HCT116 (cell line): Measurements from ENCODE around the gene MAPRE2. TPM values are rescaled to one million over a fixed set of nuclear protein-coding genes. Genes with fewer than 3 reads are reported as not detected.

Experiments
- ATAC-seq: fragments of 200-7000 bp; cut with Tn5 transposase; 2 replicates; pipeline ENCODE4 v1.9.1; 2020; ENCODE audit warnings: mild to moderate bottlenecking, moderate library complexity
- BruUV-seq: library from RNA; stranded (reverse); fragments of 400-500 nt; replicated peaks from 2 replicates; lab custom pipeline; 2021; lab: Mats Ljungman, UMichigan
- CTCF ChIA-PET: fragments of 300-600 bp; sonication (Branson Sonifier 250); formaldehyde crosslinking; loops from one replicate; lab custom pipeline; 2021; ENCODE audit warnings: antibody characterized with exemption; lab: Charles Lee
- POLR2A ChIA-PET: fragments of 300-600, 350-600 bp; sonication (Branson Sonifier 250); formaldehyde crosslinking; loops from one replicate; lab custom pipeline; 2021; ENCODE audit warnings: antibody characterized with exemption; lab: Charles Lee
- RAD21 ChIA-PET, 2 experiments: fragments of 300-600 bp; sonication (Branson Sonifier 250); formaldehyde crosslinking; loops; one replicate each; lab custom pipeline; 2023; ENCODE audit warnings: low total read pairs in 2 of 2; ENCODE audit not compliant: uncharacterized antibody in 2 of 2, unreplicated experiment in 2 of 2, low non-redundant PET in 1 of 2; lab: Charles Lee
- DNase-seq: peaks from one replicate; pipeline ENCODE4 v3.0.0-alpha.2; 2010; ENCODE audit warnings: low read depth, low spot score
- H2AFZ ChIP-seq: fragments of 200-600 bp; shearing (Covaris generic), sonication (generic); 2 replicates; pipeline ENCODE4 v1.6.1; 2017; ENCODE audit warnings: low read depth, mixed run types, mixed read lengths, antibody characterized with exemption, low read length; ENCODE audit not compliant: poor library complexity, severe bottlenecking
- H3K27ac ChIP-seq: 2 replicates; pipeline ENCODE4 v1.5.1; 2012; ENCODE audit warnings: low read depth, low read length
- H3K27me3 ChIP-seq: fragments of 200-600 bp; sonication (generic); 2 replicates; pipeline ENCODE4 v1.6.1; 2016; ENCODE audit warnings: mixed run types, low read length, mixed read lengths; ENCODE audit not compliant: insufficient read depth
- H3K36me3 ChIP-seq, 2 experiments: fragments of 200-500 bp in 1 of 2; fragments of 200-600 bp in 1 of 2; sonication (Bioruptor generic) in 1 of 2; sonication (generic) in 1 of 2; 2 replicates each; pipeline versions ENCODE4 v1.5.1 to v1.6.1; 2014 to 2016; ENCODE audit warnings: low read length in 2 of 2, inconsistent platforms in 1 of 2, mixed read lengths in 1 of 2, mixed run types in 1 of 2; ENCODE audit not compliant: insufficient read depth in 2 of 2, control insufficient read depth in 1 of 2
- H3K4me1 ChIP-seq, 2 experiments: fragments of 200-600 bp in 1 of 2; sonication (generic) in 1 of 2; 2 replicates each; pipeline versions ENCODE4 v1.5.1 to v1.6.1; 2012 to 2017; ENCODE audit warnings: low read length in 2 of 2, inconsistent platforms in 1 of 2, mild to moderate bottlenecking in 1 of 2, mixed read lengths in 1 of 2, mixed run types in 1 of 2, moderate library complexity in 1 of 2; ENCODE audit not compliant: insufficient read depth in 2 of 2, control insufficient read depth in 1 of 2
- H3K4me2 ChIP-seq: fragments of 200-600 bp; sonication (generic); 2 replicates; pipeline ENCODE4 v1.6.1; 2017; ENCODE audit warnings: mixed run types, low read length, mixed read lengths
- H3K4me3 ChIP-seq, 2 experiments: fragments of 200-600 bp in 1 of 2; sonication (generic) in 1 of 2; replicated peaks in 1 of 2; 2 replicates each; pipeline ENCODE4 v1.5.1; 2011 to 2016; ENCODE audit warnings: low read length in 2 of 2, control low read depth in 1 of 2, low read depth in 1 of 2, mild to moderate bottlenecking in 1 of 2, mixed read lengths in 1 of 2, mixed run types in 1 of 2
- H3K79me2 ChIP-seq: fragments of 200-600 bp; sonication (generic); 2 replicates; pipeline ENCODE4 v1.6.1; 2017; ENCODE audit warnings: mild to moderate bottlenecking, mixed run types, low read length, moderate library complexity, mixed read lengths; ENCODE audit not compliant: insufficient read depth
- H3K9ac ChIP-seq: fragments of 200-600 bp; sonication (generic); 2 replicates; pipeline ENCODE4 v1.6.1; 2016; ENCODE audit warnings: low read length, mixed read lengths
- H3K9me2 ChIP-seq: fragments of 200-600 bp; sonication (generic), shearing (Covaris generic); 2 replicates; pipeline ENCODE4 v1.6.1; 2017; ENCODE audit warnings: mixed run types, mild to moderate bottlenecking, moderate library complexity; ENCODE audit not compliant: insufficient read depth
- H3K9me3 ChIP-seq, 2 experiments: fragments of 200-500 bp in 1 of 2; fragments of 200-600 bp in 1 of 2; sonication (Bioruptor generic) in 1 of 2; sonication (generic) in 1 of 2; 2 replicates each; pipeline ENCODE4 v1.6.1; 2014 to 2017; ENCODE audit warnings: low read length in 2 of 2, mixed read lengths in 2 of 2, inconsistent platforms in 1 of 2, low read depth in 1 of 2, mild to moderate bottlenecking in 1 of 2, mixed run types in 1 of 2, moderate library complexity in 1 of 2; ENCODE audit not compliant: control insufficient read depth in 1 of 2, insufficient read depth in 1 of 2
- H4K20me1 ChIP-seq: fragments of 200-600 bp; sonication (generic), shearing (Covaris generic); 2 replicates; pipeline ENCODE4 v1.6.1; 2017; ENCODE audit warnings: mixed run types, mild to moderate bottlenecking, moderate library complexity; ENCODE audit not compliant: insufficient read depth
- EZH2phosphoT487 ChIP-seq: fragments of 200-600 bp; IDR thresholded peaks from 2 replicates; pipeline ENCODE4 v1.6.1; 2018; ENCODE audit warnings: antibody characterized with exemption, borderline replicate concordance
- POLR2AphosphoS5 ChIP-seq: IDR thresholded peaks from 2 replicates; pipeline ENCODE4 v1.6.1; 2011; ENCODE audit warnings: mild to moderate bottlenecking, low read depth, low read length, moderate library complexity
- RAD21 ChIP-seq: IDR thresholded peaks from 2 replicates; pipeline ENCODE4 v1.6.1; 2012; ENCODE audit warnings: low read depth, mild to moderate bottlenecking
- REST ChIP-seq: IDR thresholded peaks from 2 replicates; pipeline ENCODE4 v1.6.1; 2012; ENCODE audit warnings: low read depth
- SIN3A ChIP-seq: IDR thresholded peaks from 2 replicates; pipeline ENCODE4 v1.6.1; 2012; ENCODE audit warnings: low read depth
- TCF7L2 ChIP-seq: IDR thresholded peaks from 2 replicates; pipeline ENCODE4 v1.7.0; 2011; ENCODE audit warnings: borderline replicate concordance, inconsistent platforms; ENCODE audit not compliant: insufficient read depth, insufficient read length; ENCODE audit errors: extremely low read depth
- ZBTB33 ChIP-seq: IDR thresholded peaks from 2 replicates; pipeline ENCODE4 v1.6.1; 2011; ENCODE audit warnings: mild to moderate bottlenecking, low read length, moderate library complexity; ENCODE audit not compliant: insufficient replicate concordance; ENCODE audit errors: extremely low read depth
- ZFX ChIP-seq: fragments of 450-650 bp; IDR thresholded peaks from 2 replicates; pipeline ENCODE4 v1.6.1; 2017
- ZNF274 ChIP-seq: fragments of 200-500 bp; sonication (Bioruptor generic); IDR thresholded peaks from 2 replicates; pipeline ENCODE4 v1.6.1; 2014; ENCODE audit warnings: mild to moderate bottlenecking, low read depth, low read length, inconsistent platforms
- intact Hi-C: fragments of 100-400 bp; cut with micrococcal nuclease; formaldehyde crosslinking; loops from 2 replicates; pipeline ENCODE4 v1.10.0; 2022
- total RNA-seq: library from RNA; stranded (reverse); gene quantifications from one replicate; pipeline ENCODE4 v1.2.1, GENCODE V29; 2021; ENCODE audit not compliant: unreplicated experiment

The MAPRE2 gene
- total RNA-seq, 1 experiment from 2014 or later, result 17.2 TPM

GRCh38 chr18:35163014-35163539, 121.9 kb downstream of the MAPRE2 start:
- Histone ChIP-seq H3K27ac (no peak overlapping the region), H3K79me2 (no peaks in the 10 kb centered on the region), H3K4me1 (no peaks in the 10 kb centered on the region), H3K27me3 (no peaks in the 10 kb centered on the region), H3K4me3 (no peak overlapping the region), H3K4me2 (no peak overlapping the region), H4K20me1 (no peaks in the 10 kb centered on the region)
- POLR2A ChIA-PET, result no interaction called here
- no TSS peak for BruUV-seq
- no peak for DNase-seq
- CTCF ChIA-PET, result no interaction called here
- RAD21 ChIA-PET, result no interaction called here
- no peak for TF ChIP-seq REST
- no peak for TF ChIP-seq SIN3A
- TF ChIP-seq, all 23 proteins: peak for 0
- H3K9ac ChIP-seq, result no peak overlapping the region
- intact Hi-C loops, result no loop called here
- H3K9me2 ChIP-seq, result no peaks in the 10 kb centered on the region
- no peaks in the 10 kb centered on the region for H3K36me3 ChIP-seq
- ATAC-seq, result no peak
- H3K9me3 ChIP-seq, result no peaks in the 10 kb centered on the region
- no peak overlapping the region for H2AFZ ChIP-seq

GRCh38 chr18:35163721-35164120, 122.5 kb downstream of the MAPRE2 start:
- ChIA-PET POLR2A (no interaction called here), CTCF (interaction anchor here (1.3 kb wide), 1 partner anchor 12 kb away, joined by 4 read pairs; no protein-coding TSS in a partner anchor), RAD21 (no interaction called here)
- no TSS peak for BruUV-seq
- Histone ChIP-seq H3K9me2 (no peaks in the 10 kb centered on the region), H3K79me2 (no peaks in the 10 kb centered on the region), H3K4me3 (no peak overlapping the region), H3K27me3 (no peaks in the 10 kb centered on the region), H3K9me3 (no peaks in the 10 kb centered on the region), H3K36me3 (no peaks in the 10 kb centered on the region), H3K4me1 (no peaks in the 10 kb centered on the region), H3K9ac (no peak overlapping the region), H3K4me2 (no peak overlapping the region), H3K27ac (no peak overlapping the region), H2AFZ (no peak overlapping the region), H4K20me1 (no peaks in the 10 kb centered on the region)
- DNase-seq (no peak), ATAC-seq (no peak)
- intact Hi-C loops, result no loop called here
- TF ChIP-seq TCF7L2 (no peak), POLR2AphosphoS5 (no peak), REST (no peak), ZBTB33 (no peak), ZNF274 (no peak), ZFX (no peak), EZH2phosphoT487 (no peak), RAD21 (no peak)
